ENCODE data around the gene PNPLA7. TPM values are rescaled to one million over a fixed set of nuclear protein-coding genes. Genes with fewer than 3 reads are reported as not detected.

The PNPLA7 gene
- total and polyA plus RNA-seq, 3 experiments from 2014 or later = 0.79 to 2.4 (median 2.0) TPM

DNA sequence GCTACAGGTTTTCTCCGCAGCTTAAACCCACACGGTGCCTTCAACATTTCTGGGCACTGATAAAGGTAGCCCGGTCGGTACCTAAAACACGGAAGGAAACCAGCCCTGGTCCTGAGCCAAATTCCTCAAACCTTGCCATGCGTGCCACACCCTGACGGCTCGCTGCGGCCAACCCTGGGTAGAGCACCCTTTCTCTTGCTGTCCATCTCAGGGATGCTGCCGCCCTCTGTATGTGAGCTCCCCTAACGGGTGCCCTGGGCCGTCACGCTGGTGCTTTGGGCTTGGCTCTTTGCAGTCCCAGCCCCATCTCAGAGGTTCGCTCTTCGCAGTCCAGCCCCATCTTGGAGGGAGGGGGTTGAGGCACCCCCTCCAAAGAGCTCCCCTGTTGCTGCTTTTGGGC lies 43.9 kb downstream of the PNPLA7 start:
- Histone ChIP-seq H3K4me1 (ENCODE audit: insufficient read depth, low read length) (no peaks in the 10 kb centered on the region), H3K27ac (ENCODE audit: low read depth, low read length) (no peak overlapping the region), H3K27me3 (ENCODE audit: insufficient read depth, low read length, poor library complexity, severe bottlenecking) (no peaks in the 10 kb centered on the region), H3K9me3 (ENCODE audit: low read length) (no peaks in the 10 kb centered on the region), H3K4me3 (ENCODE audit: low read length) (no peak overlapping the region), H3K36me3 (ENCODE audit: insufficient read depth, low read length) (no peaks in the 10 kb centered on the region)
- Mint-ChIP-seq H3K27ac (no peak overlapping the region), H3K9me3 (peaks cover 0 to 7% (median 2%) of the 10 kb centered on the region in 5 donors), H3K27me3 (no peaks in the 10 kb centered on the region), H3K4me1 (no peaks in the 10 kb centered on the region), H3K4me3 (no peak overlapping the region), H3K36me3 (no peaks in the 10 kb centered on the region)
- ChIA-PET POLR2A (no interaction called here), CTCF (no interaction called here)
- DNase-seq = no peak

DNA sequence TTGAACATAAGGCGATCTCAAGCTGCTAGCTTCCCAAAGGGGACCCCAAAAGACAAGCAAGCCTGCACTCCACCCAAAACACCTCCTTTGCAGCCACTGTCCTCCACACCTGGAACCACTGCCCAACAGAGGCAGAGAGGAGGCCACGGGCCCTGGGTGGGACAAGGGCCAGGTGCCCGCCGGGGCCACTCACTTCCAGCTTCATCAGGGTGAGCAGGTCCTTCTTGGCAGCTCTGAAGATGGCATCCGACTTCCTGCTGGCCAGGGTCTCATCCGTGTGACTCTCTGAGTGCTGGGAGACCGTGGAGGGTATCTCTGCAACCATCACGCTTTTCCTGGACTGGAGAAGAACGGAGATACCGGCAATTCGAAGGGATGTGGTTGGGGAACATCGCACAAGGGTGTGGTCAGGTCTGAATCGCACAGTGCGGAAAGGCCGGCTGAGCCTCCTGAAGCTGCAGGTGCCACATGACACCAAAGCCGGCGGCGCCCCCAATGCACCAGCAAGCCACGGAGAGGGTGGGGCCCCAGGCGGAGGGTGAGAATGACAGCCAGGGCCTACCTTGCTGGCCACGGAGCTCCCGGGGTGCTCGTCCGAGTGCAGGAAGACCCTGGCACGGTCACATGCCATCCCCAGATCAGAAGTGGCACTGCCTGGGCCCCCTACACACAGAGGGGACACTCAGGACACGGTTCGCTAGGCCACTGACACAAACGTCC lies 44.6 kb downstream of the PNPLA7 start:
- CTCF ChIA-PET = interaction anchor here (0.7 kb wide), 1 partner anchor 33 kb away, joined by 4 read pairs; no protein-coding TSS in a partner anchor
- no peaks in the 10 kb centered on the region for H3K36me3 Mint-ChIP-seq
- Histone ChIP-seq H3K27ac (ENCODE audit: low read depth, low read length) (no peak overlapping the region), H3K9me3 (ENCODE audit: low read length) (no peaks in the 10 kb centered on the region), H3K4me3 (ENCODE audit: low read length) (no peak overlapping the region), H3K4me1 (ENCODE audit: insufficient read depth, low read length) (no peaks in the 10 kb centered on the region), H3K36me3 (ENCODE audit: insufficient read depth, low read length) (no peaks in the 10 kb centered on the region), H3K27me3 (ENCODE audit: insufficient read depth, low read length, poor library complexity, severe bottlenecking) (no peaks in the 10 kb centered on the region)
- H3K9me3 Mint-ChIP-seq = peaks cover 0 to 7% (median 2%) of the 10 kb centered on the region in 5 donors
- no peaks in the 10 kb centered on the region for H3K27me3 Mint-ChIP-seq
- POLR2A ChIA-PET = no interaction called here
- no peak overlapping the region for H3K4me3 Mint-ChIP-seq
- H3K4me1 Mint-ChIP-seq = no peaks in the 10 kb centered on the region
- H3K27ac Mint-ChIP-seq = no peak overlapping the region
- DNase-seq = no peak

DNA sequence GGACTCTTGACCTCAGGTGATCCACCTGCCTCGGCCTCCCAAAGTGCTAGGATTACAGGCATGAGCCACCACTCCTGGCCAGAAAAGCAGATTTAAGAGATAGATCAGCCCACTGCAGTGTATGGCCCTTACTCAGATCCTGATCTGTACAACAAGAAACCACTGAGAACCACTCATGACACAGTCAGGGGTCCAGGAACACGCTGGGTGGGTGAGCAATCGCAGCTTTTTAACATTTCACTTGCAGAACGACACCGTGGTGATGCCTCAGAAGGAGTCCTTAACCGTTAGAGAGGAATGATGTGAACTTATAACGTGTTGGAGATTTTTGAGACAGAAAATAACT lies 45.8 kb downstream of the PNPLA7 start:
- H3K36me3 Mint-ChIP-seq = no peaks in the 10 kb centered on the region
- POLR2A ChIA-PET = no interaction called here

DNA sequence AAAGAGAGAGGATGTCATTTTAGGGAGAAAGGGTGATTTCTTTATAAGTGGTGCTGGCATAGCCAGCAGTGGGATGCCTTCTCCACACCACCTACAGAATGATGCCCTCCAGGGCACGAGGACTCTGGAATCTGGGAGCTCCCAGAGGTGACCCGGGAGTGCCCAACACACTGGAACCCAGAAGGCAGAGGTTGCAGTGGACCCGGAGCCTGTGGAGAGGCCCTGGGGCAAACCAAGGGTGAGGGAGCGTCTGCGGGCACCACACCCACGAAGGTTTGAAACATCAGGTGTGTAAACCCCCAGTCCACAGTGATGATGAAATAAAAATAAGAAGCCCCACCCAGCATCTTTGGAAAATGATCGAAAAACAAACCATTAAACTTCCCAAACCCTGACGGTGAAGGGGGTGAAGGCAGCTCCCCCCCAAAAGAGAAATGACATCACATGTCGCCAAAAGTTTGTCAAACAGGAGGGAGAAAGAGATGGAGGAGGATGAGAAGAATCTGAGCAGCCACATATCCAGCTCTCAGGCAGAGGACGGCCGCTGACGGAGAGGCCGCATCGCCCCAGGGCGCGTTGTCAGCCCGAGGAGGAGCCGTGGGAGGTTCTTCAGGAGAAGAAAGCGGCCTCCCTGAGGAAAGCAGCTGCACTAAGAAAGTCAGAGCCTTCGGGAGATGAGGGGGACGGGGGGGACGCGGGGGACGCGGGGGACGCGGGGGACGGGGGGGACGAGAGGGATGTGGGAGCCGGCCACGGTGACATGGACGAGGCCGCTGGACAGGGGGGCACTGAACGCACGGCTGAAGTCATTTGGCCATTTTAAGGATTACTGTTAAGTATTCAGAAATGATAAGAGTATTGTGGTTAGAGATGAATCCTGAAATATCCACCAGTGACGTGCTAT lies 47.9 kb downstream of the PNPLA7 start:
- Histone ChIP-seq H3K27ac (ENCODE audit: low read depth, low read length) (no peak overlapping the region), H3K9me3 (ENCODE audit: low read length) (no peaks in the 10 kb centered on the region), H3K36me3 (ENCODE audit: insufficient read depth, low read length) (no peaks in the 10 kb centered on the region), H3K27me3 (ENCODE audit: insufficient read depth, low read length, poor library complexity, severe bottlenecking) (no peaks in the 10 kb centered on the region), H3K4me3 (ENCODE audit: low read length) (no peak overlapping the region), H3K4me1 (ENCODE audit: insufficient read depth, low read length) (no peaks in the 10 kb centered on the region)
- H3K27ac Mint-ChIP-seq = peak overlapping the region in 5 of 8 donors; percentile 29 to 89 (median 58)
- peak overlapping the region in 1 of 7 donors; percentile 19 for H3K4me3 Mint-ChIP-seq
- H3K27me3 Mint-ChIP-seq = no peaks in the 10 kb centered on the region
- no peaks in the 10 kb centered on the region for H3K36me3 Mint-ChIP-seq
- peak in 1 of 5 donors; percentile 24 for DNase-seq
- ChIA-PET CTCF (no interaction called here), POLR2A (no interaction called here)
- H3K4me1 Mint-ChIP-seq = no peaks in the 10 kb centered on the region
- H3K9me3 Mint-ChIP-seq = peaks cover 0 to 7% (median 2%) of the 10 kb centered on the region in 5 donors

More for the DNA sequence above, 45.8 kb downstream of the PNPLA7 start:
- DNase-seq = no peak
- Histone ChIP-seq H3K4me3 (ENCODE audit: low read length) (no peak overlapping the region), H3K4me1 (ENCODE audit: insufficient read depth, low read length) (no peaks in the 10 kb centered on the region), H3K9me3 (ENCODE audit: low read length) (no peaks in the 10 kb centered on the region), H3K27me3 (ENCODE audit: insufficient read depth, low read length, poor library complexity, severe bottlenecking) (no peaks in the 10 kb centered on the region), H3K36me3 (ENCODE audit: insufficient read depth, low read length) (no peaks in the 10 kb centered on the region), H3K27ac (ENCODE audit: low read depth, low read length) (no peak overlapping the region)
- Mint-ChIP-seq H3K9me3 (peaks cover 0 to 7% (median 2%) of the 10 kb centered on the region in 5 donors), H3K4me1 (no peaks in the 10 kb centered on the region), H3K27me3 (no peaks in the 10 kb centered on the region), H3K4me3 (no peak overlapping the region), H3K27ac (no peak overlapping the region)
- CTCF ChIA-PET = no interaction called here

DNA sequence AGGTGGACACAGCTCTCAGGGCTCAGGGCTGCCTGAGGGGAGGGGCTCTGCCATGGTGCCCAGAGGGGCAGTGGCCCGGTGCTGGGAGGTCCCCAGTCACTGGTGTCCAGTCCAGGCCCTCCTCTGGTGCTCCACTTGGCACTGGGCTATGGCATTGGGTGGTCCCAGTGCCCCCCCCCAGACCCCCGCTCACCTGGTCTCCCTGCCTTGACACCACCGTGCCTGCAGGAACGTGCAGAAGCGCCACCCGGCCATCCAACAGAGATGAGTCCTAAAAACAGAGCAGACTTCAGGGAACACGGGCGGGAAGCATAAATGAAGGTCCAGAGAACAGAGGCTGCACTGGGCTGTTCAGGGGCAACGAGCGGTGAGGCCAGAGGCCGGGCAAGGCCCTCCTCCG lies 48.7 kb downstream of the PNPLA7 start:
- no peak for DNase-seq
- no peaks in the 10 kb centered on the region for H3K36me3 ChIP-seq (ENCODE audit: insufficient read depth, low read length)
- POLR2A ChIA-PET = no interaction called here
- no peak overlapping the region for H3K4me3 ChIP-seq (ENCODE audit: low read length)
- H3K4me1 ChIP-seq (ENCODE audit: insufficient read depth, low read length) = no peaks in the 10 kb centered on the region
- no peaks in the 10 kb centered on the region for H3K36me3 Mint-ChIP-seq
- peaks cover 0 to 7% (median 2%) of the 10 kb centered on the region in 5 donors for H3K9me3 Mint-ChIP-seq
- H3K27me3 Mint-ChIP-seq = no peaks in the 10 kb centered on the region
- peak overlapping the region in 1 of 8 donors; percentile 64 for H3K27ac Mint-ChIP-seq
- H3K27ac ChIP-seq (ENCODE audit: low read depth, low read length) = no peak overlapping the region
- H3K4me1 Mint-ChIP-seq = no peaks in the 10 kb centered on the region
- no peaks in the 10 kb centered on the region for H3K27me3 ChIP-seq (ENCODE audit: insufficient read depth, low read length, poor library complexity, severe bottlenecking)
- H3K9me3 ChIP-seq (ENCODE audit: low read length) = no peaks in the 10 kb centered on the region
- CTCF ChIA-PET = no interaction called here
- peak overlapping the region in 1 of 7 donors; percentile 19 for H3K4me3 Mint-ChIP-seq

DNA sequence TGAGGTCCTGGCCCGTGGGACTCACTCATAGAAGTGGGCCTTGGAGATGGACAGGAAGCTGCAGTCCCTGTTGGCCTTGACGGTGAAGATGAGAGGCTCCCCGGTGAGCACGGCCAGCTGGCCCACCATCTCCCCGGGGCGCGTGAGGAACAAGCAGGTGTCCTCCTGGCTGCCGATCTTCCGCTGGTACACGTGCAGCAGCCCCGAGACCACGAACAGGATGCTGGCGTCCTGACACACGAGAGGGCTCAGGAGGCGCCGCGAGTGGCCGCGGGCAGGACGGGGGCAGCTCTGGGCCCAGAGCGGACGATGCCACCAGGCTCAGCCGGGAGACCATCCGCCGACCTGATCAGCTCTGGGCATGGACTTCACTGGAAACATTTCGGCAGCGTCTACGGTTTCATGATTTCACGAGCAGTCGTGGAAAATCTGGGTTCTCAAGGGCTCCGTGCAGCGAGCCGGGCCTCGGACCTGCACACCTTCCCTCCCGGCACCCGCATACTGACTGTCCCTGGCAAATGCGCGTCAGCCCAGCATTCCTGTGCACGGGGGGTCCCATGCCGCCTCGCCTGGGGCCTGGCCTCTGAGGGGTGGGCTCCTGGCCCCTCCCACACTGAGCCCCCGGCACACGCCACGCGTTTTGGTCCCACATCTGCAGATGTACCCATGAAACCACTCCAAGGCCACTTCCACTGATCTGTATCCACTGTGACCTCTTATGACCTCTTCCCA lies 49.4 kb downstream of the PNPLA7 start:
- POLR2A ChIA-PET = no interaction called here

DNA sequence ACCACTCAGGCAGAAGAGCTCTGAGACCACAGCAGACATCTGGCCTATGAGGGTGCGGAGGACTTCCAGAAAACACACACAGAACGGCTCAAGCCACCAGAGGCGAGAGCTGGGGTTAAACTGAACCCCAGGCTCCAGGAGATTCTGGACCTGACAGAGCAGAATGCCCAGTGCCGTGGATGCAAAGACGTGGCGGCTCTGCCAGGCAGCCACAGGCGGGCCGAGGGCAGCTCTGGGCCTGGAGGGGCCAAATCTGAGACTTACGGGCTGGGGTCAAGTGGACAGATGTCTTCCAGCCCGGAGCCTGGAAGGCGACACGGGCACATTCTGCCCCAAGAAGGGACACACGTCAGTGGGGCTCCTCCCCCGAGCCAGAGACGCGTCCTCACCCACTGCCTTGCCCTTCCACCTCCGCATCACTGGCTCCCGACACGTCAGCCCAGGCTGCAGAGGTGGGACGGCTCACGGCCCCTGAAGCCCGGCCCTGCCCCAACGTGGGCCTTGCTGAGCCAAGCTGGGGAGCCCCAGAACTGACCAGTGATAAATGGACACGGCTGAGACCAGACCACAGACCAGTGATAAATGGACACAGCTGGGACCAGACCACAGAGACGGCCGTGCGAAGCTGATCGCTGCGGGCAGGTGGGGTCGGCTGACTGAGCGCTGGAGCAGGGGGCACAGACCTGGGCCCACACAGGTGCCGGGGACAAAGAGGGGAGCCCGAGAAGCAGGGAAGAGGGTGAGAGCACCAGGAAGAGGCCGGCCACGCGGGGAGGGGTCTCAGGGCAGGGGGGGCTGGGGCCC lies 50.1 kb downstream of the PNPLA7 start:
- H3K9me3 Mint-ChIP-seq = peaks cover 0 to 7% (median 2%) of the 10 kb centered on the region in 5 donors
- Histone ChIP-seq H3K9me3 (ENCODE audit: low read length) (no peaks in the 10 kb centered on the region), H3K27ac (ENCODE audit: low read depth, low read length) (no peak overlapping the region), H3K27me3 (ENCODE audit: insufficient read depth, low read length, poor library complexity, severe bottlenecking) (no peaks in the 10 kb centered on the region), H3K36me3 (ENCODE audit: insufficient read depth, low read length) (no peaks in the 10 kb centered on the region), H3K4me3 (ENCODE audit: low read length) (no peak overlapping the region), H3K4me1 (ENCODE audit: insufficient read depth, low read length) (no peaks in the 10 kb centered on the region)
- H3K4me3 Mint-ChIP-seq = no peak overlapping the region
- no peak for DNase-seq
- no peaks in the 10 kb centered on the region for H3K36me3 Mint-ChIP-seq
- no peaks in the 10 kb centered on the region for H3K4me1 Mint-ChIP-seq
- no peaks in the 10 kb centered on the region for H3K27me3 Mint-ChIP-seq
- H3K27ac Mint-ChIP-seq = no peak overlapping the region
- ChIA-PET POLR2A (no interaction called here), CTCF (no interaction called here)

More for the DNA sequence above, 49.4 kb downstream of the PNPLA7 start:
- Mint-ChIP-seq H3K27ac (no peak overlapping the region), H3K4me3 (no peak overlapping the region), H3K27me3 (no peaks in the 10 kb centered on the region), H3K9me3 (peaks cover 0 to 7% (median 2%) of the 10 kb centered on the region in 5 donors), H3K36me3 (no peaks in the 10 kb centered on the region), H3K4me1 (no peaks in the 10 kb centered on the region)
- Histone ChIP-seq H3K4me1 (ENCODE audit: insufficient read depth, low read length) (no peaks in the 10 kb centered on the region), H3K27ac (ENCODE audit: low read depth, low read length) (no peak overlapping the region), H3K27me3 (ENCODE audit: insufficient read depth, low read length, poor library complexity, severe bottlenecking) (no peaks in the 10 kb centered on the region), H3K4me3 (ENCODE audit: low read length) (no peak overlapping the region), H3K36me3 (ENCODE audit: insufficient read depth, low read length) (no peaks in the 10 kb centered on the region), H3K9me3 (ENCODE audit: low read length) (no peaks in the 10 kb centered on the region)
- DNase-seq = no peak
- CTCF ChIA-PET = no interaction called here
